K562 (cell line): ENCODE data around the gene CALM3. TPM values are rescaled to one million over a fixed set of nuclear protein-coding genes. Genes with fewer than 3 reads are reported as not detected.

Experiments
- POLR2AphosphoS2 ChIP-seq: IDR thresholded peaks from 2 replicates; pipeline ENCODE4 v1.6.1; 2012; ENCODE audit warnings: low read length, improper control_type of control experiment
- ZBTB40 ChIP-seq, 2 experiments: fragments of 450-650 bp in 1 of 2; sonication (generic) in 1 of 2; formaldehyde crosslinking in 1 of 2; IDR thresholded peaks; 2 replicates each; pipeline versions ENCODE4 v1.7.1 to v1.9.0; 2016 to 2022; ENCODE audit warnings: inconsistent platforms in 1 of 2, mild to moderate bottlenecking in 1 of 2, missing genetic modification reagents in 1 of 2
- polyA plus RNA-seq, 8 experiments: library from polyadenylated mRNA; depleted of rRNA in 4 of 8; stranded (reverse) in 5 of 8; unstranded in 3 of 8; fragments of >200 nt; fragmentation: Nextera tagmentation in 2 of 8; fragmentation: Illumina TruSeq in 1 of 8; extraction: Ambion mirVana in 2 of 8; extraction: Trizol in 1 of 8; gene quantifications; 2 replicates each; pipeline versions ENCODE4 v1.2.1 to v1.2.3, GENCODE V29; 2011 to 2014; ENCODE audit warnings: inconsistent platforms in 1 of 8, missing spikeins in 1 of 8
- total RNA-seq, 7 experiments: library from RNA; depleted of rRNA in 6 of 7; stranded (reverse); fragments of >200 nt in 6 of 7; fragmentation: Illumina TruSeq in 2 of 7; extraction: Trizol in 2 of 7; gene quantifications; 2 replicates each; pipeline versions ENCODE4 v1.2.1 to v1.2.3, GENCODE V29; 2011 to 2021; ENCODE audit warnings: low replicate concordance in 1 of 7

The CALM3 gene
- total and polyA plus RNA-seq, 9 of the 15 experiments (the other 6 are each of a cell fraction or from before 2014, with no cell fraction given) = 34.6 to 350 (median 156) TPM

GRCh38 chr19:46639358-46640182, 38.4 kb downstream of the CALM3 start (continued):
- TF ChIP-seq ZBTB40 (IDR thresholded peaks at IDR 0.05) = 0 out of 2 replicates have a peak, but pooled peaks have one; percentile 15
- no peak for TF ChIP-seq ZBTB40 (CRISPR knock-in tag; IDR thresholded peaks at IDR 0.05)
- no peak for TF ChIP-seq POLR2AphosphoS2
